SU-DHL-6 (cell line): ENCODE measurements around the gene NRP1.

Source experiments
- EZH2phosphoT487 ChIP-seq: fragments of 200-600 bp; sonication (generic), shearing (Covaris generic); conservative IDR thresholded peaks from 2 replicates; pipeline ENCODE4 v1.6.1; 2018; ENCODE audit warnings: mild to moderate bottlenecking, antibody characterized with exemption, low read length, moderate library complexity, mixed read lengths
- TF ChIP-seq, protein P1 (sequence below): fragments of 200-600 bp; sonication (generic); IDR thresholded peaks from one replicate; pipeline ENCODE4 v1.5.1; 2017; ENCODE audit warnings: antibody characterized with exemption, mild to moderate bottlenecking, low read length, moderate library complexity; ENCODE audit not compliant: insufficient read depth, poor library complexity, severe bottlenecking

- TF ChIP-seq, protein P1, sequence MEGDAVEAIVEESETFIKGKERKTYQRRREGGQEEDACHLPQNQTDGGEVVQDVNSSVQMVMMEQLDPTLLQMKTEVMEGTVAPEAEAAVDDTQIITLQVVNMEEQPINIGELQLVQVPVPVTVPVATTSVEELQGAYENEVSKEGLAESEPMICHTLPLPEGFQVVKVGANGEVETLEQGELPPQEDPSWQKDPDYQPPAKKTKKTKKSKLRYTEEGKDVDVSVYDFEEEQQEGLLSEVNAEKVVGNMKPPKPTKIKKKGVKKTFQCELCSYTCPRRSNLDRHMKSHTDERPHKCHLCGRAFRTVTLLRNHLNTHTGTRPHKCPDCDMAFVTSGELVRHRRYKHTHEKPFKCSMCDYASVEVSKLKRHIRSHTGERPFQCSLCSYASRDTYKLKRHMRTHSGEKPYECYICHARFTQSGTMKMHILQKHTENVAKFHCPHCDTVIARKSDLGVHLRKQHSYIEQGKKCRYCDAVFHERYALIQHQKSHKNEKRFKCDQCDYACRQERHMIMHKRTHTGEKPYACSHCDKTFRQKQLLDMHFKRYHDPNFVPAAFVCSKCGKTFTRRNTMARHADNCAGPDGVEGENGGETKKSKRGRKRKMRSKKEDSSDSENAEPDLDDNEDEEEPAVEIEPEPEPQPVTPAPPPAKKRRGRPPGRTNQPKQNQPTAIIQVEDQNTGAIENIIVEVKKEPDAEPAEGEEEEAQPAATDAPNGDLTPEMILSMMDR, result no peak
- TF ChIP-seq EZH2phosphoT487, result no peak
Observed at GRCh38 chr10:33176688-33177087, 157.8 kb downstream of the NRP1 start.
